H9 (cell line): ENCODE data around the gene LMCD1. TPM values are rescaled to one million over a fixed set of nuclear protein-coding genes. Genes with fewer than 3 reads are reported as not detected.

ENCODE experiments used
- DNase-seq: peaks from one replicate; pipeline ENCODE4 v3.0.0-alpha.2; 2017
- H2AFZ ChIP-seq: one replicate; pipeline ENCODE4 v1.6.1; 2013; ENCODE audit warnings: mild to moderate bottlenecking, low read length, control low read depth, moderate library complexity
- H2AK5ac ChIP-seq: 2 replicates; pipeline ENCODE4 v1.6.1; 2013; ENCODE audit warnings: low read length, control low read depth, mixed read lengths; ENCODE audit not compliant: insufficient read length
- H2BK120ac ChIP-seq: one replicate; pipeline ENCODE4 v1.6.1; 2013; ENCODE audit warnings: low read depth, mild to moderate bottlenecking, low read length, control low read depth, inconsistent platforms; ENCODE audit not compliant: poor library complexity, severe bottlenecking
- H2BK12ac ChIP-seq: 2 replicates; pipeline ENCODE4 v1.6.1; 2013; ENCODE audit warnings: low read length, control low read depth, mixed read lengths, low read depth; ENCODE audit not compliant: insufficient read length
- H2BK15ac ChIP-seq: 2 replicates; pipeline ENCODE4 v1.6.1; 2013; ENCODE audit warnings: low read depth, low read length, control low read depth
- H2BK20ac ChIP-seq: one replicate; pipeline ENCODE4 v1.6.1; 2013; ENCODE audit warnings: low read depth, mild to moderate bottlenecking, low read length, control low read depth, inconsistent platforms; ENCODE audit not compliant: poor library complexity, severe bottlenecking
- H2BK5ac ChIP-seq: 2 replicates; pipeline ENCODE4 v1.6.1; 2013; ENCODE audit warnings: low read length, control low read depth, mixed read lengths; ENCODE audit not compliant: insufficient read length
- H3K14ac ChIP-seq: 2 replicates; pipeline ENCODE4 v1.6.1; 2013; ENCODE audit warnings: low read length, control low read depth; ENCODE audit not compliant: insufficient read depth
- H3K18ac ChIP-seq: 2 replicates; pipeline ENCODE4 v1.6.1; 2013; ENCODE audit warnings: low read depth, mild to moderate bottlenecking, mixed read lengths, low read length, control low read depth; ENCODE audit not compliant: insufficient read length
- H3K23ac ChIP-seq: 2 replicates; pipeline ENCODE4 v1.6.1; 2013; ENCODE audit warnings: low read length, control low read depth, mixed read lengths, low read depth; ENCODE audit not compliant: insufficient read length
- H3K23me2 ChIP-seq: 2 replicates; pipeline ENCODE4 v1.6.1; 2013; ENCODE audit warnings: low read depth, mild to moderate bottlenecking, mixed read lengths, low read length, control low read depth; ENCODE audit not compliant: insufficient read length, poor library complexity, severe bottlenecking
- H3K27ac ChIP-seq: 2 replicates; pipeline ENCODE4 v1.5.1; 2013; ENCODE audit warnings: low read length, control low read depth, mixed read lengths, low read depth; ENCODE audit not compliant: insufficient read length
- H3K27me3 ChIP-seq: 2 replicates; pipeline ENCODE4 v1.6.1; 2013; ENCODE audit warnings: low read length, control low read depth, inconsistent platforms; ENCODE audit not compliant: insufficient read depth
- H3K4ac ChIP-seq: 2 replicates; pipeline ENCODE4 v1.6.1; 2013; ENCODE audit warnings: low read depth, mild to moderate bottlenecking, control low read depth, inconsistent platforms, low read length, moderate library complexity
- H3K4me1 ChIP-seq: 2 replicates; pipeline ENCODE4 v1.6.1; 2013; ENCODE audit warnings: low read length, control low read depth, inconsistent platforms; ENCODE audit not compliant: insufficient read depth
- H3K4me2 ChIP-seq: 2 replicates; pipeline ENCODE4 v1.6.1; 2013; ENCODE audit warnings: low read length, control low read depth, mixed read lengths; ENCODE audit not compliant: insufficient read length, insufficient read depth
- H3K56ac ChIP-seq: 2 replicates; pipeline ENCODE4 v1.6.1; 2013; ENCODE audit warnings: low read depth, mild to moderate bottlenecking, mixed read lengths, low read length, control low read depth; ENCODE audit not compliant: insufficient read length
- H3K79me1 ChIP-seq: 2 replicates; pipeline ENCODE4 v1.6.1; 2013; ENCODE audit warnings: low read depth, mild to moderate bottlenecking, moderate library complexity, low read length, control low read depth, inconsistent platforms; ENCODE audit not compliant: insufficient read depth, poor library complexity, severe bottlenecking
- H3K79me2 ChIP-seq: 2 replicates; pipeline ENCODE4 v1.6.1; 2013; ENCODE audit warnings: low read length, control low read depth, inconsistent platforms; ENCODE audit not compliant: insufficient read depth
- H3K9ac ChIP-seq: 2 replicates; pipeline ENCODE4 v1.6.1; 2013; ENCODE audit warnings: low read length, control low read depth, mixed read lengths; ENCODE audit not compliant: insufficient read length; ENCODE audit errors: extremely low read depth
- H3K9me3 ChIP-seq: one replicate; pipeline ENCODE4 v1.6.1; 2013; ENCODE audit warnings: low read depth, low read length, inconsistent platforms; ENCODE audit not compliant: control insufficient read depth
- H3T11ph ChIP-seq: one replicate; pipeline ENCODE4 v1.6.1; 2013; ENCODE audit warnings: mild to moderate bottlenecking, low read length, control low read depth, inconsistent platforms
- H4K20me1 ChIP-seq: one replicate; pipeline ENCODE4 v1.6.1; 2013; ENCODE audit not compliant: control insufficient read depth, insufficient read length, insufficient read depth
- H4K5ac ChIP-seq: 2 replicates; pipeline ENCODE4 v1.6.1; 2013; ENCODE audit warnings: low read depth, mild to moderate bottlenecking, mixed read lengths, low read length, control low read depth; ENCODE audit not compliant: insufficient read length
- H4K8ac ChIP-seq: replicated peaks from 2 replicates; pipeline ENCODE4 v1.6.1; 2013; ENCODE audit warnings: low read length, control low read depth, mixed read lengths, low read depth; ENCODE audit not compliant: insufficient read length
- H4K91ac ChIP-seq: 2 replicates; pipeline ENCODE4 v1.6.1; 2013; ENCODE audit warnings: low read depth, mild to moderate bottlenecking, moderate library complexity, mixed read lengths, low read length, control low read depth; ENCODE audit not compliant: insufficient read length
- H3K27ac Mint-ChIP-seq, 3 experiments: 2 replicates in 2 of 3; 3 replicates in 1 of 3; pipeline ENCODE4 v1.8.0; 2020 to 2021; ENCODE audit warnings: mixed read lengths in 3 of 3, mild to moderate bottlenecking in 1 of 3, moderate library complexity in 1 of 3
- H3K27me3 Mint-ChIP-seq: 2 replicates; pipeline ENCODE4 v1.8.0; 2021; ENCODE audit warnings: low read depth, mild to moderate bottlenecking, moderate library complexity, mixed read lengths
- H3K36me3 Mint-ChIP-seq, 3 experiments: 2 replicates in 2 of 3; 3 replicates in 1 of 3; pipeline ENCODE4 v1.8.0; 2020 to 2021; ENCODE audit warnings: low read depth in 3 of 3, mixed read lengths in 3 of 3; ENCODE audit not compliant: insufficient read depth in 1 of 3
- H3K4me1 Mint-ChIP-seq, 2 experiments: 2 replicates each; pipeline ENCODE4 v1.8.0; 2020; ENCODE audit warnings: mixed read lengths in 2 of 2
- H3K4me3 Mint-ChIP-seq, 2 experiments: 2 replicates in 1 of 2; 3 replicates in 1 of 2; pipeline ENCODE4 v1.8.0; 2020 to 2021; ENCODE audit warnings: mild to moderate bottlenecking in 2 of 2, mixed read lengths in 2 of 2, moderate library complexity in 1 of 2
- H3K9me3 Mint-ChIP-seq, 2 experiments: 2 replicates in 1 of 2; 3 replicates in 1 of 2; pipeline ENCODE4 v1.8.0; 2020; ENCODE audit warnings: mild to moderate bottlenecking in 2 of 2, mixed read lengths in 2 of 2, moderate library complexity in 1 of 2
- CTCF ChIP-seq: fragments of 200-600 bp; sonication (generic); conservative IDR thresholded peaks from 3 replicates; pipeline ENCODE4 v1.8.0; 2021; ENCODE audit warnings: antibody characterized with exemption, mild to moderate bottlenecking
- WGBS: extraction: QIAGEN DNeasy Blood & Tissue Kit; methylation state at CpG from one replicate; pipeline ENCODE4 v1.1.7; 2013; ENCODE audit warnings: missing lambda C conversion rate, low lambda C conversion rate, mixed read lengths; ENCODE audit not compliant: insufficient read length; ENCODE audit errors: extremely low coverage; 5-methylcytosine and 5-hydroxymethylcytosine counted together
- total RNA-seq: library from RNA; stranded (reverse); gene quantifications from 2 replicates; pipeline ENCODE4 v1.2.1, GENCODE V29; 2021

LMCD1 gene
- total RNA-seq, 1 experiment from 2014 or later = 19.2 TPM

DNA sequence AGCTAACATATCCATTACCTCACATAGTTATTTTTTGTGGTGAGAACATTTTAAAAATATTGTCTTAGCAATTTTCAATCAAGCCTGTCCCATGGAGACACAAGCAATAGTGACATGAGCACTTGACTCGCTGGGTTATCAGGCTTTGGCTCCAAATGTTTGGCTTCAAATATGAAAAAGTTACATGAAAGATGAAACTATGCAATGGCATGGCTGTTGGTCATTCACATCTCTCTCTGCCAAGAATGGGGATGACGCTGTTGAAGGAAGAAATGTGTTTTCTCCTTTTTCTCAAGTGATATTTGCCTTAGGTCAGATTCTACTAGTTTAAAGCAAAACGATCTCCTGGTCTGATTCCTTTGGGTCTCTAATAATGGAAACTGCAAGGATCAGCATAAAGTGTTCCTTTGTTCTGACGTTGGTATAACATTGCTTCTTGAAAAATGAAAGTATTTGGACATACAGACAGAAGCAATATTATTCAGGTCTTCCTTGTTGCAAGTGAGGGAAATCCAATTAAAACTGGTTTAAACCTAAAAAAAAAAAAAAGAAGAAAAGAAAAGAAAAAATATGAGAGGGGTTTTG, 71.8 kb downstream of the LMCD1 start:
- Histone ChIP-seq H3K56ac (no peak overlapping the region), H2BK12ac (no peak overlapping the region), H2AFZ (no peak overlapping the region), H3K79me2 (no peaks in the 10 kb centered on the region), H3K4me1 (no peaks in the 10 kb centered on the region), H2AK5ac (no peak overlapping the region), H2BK15ac (no peak overlapping the region), H3K4ac (no peak overlapping the region), H4K5ac (no peak overlapping the region), H3K27ac (no peak overlapping the region), H3K79me1 (no peaks in the 10 kb centered on the region), H3K9ac (no peak overlapping the region), H4K20me1 (no peaks in the 10 kb centered on the region), H4K8ac (no peak overlapping the region), H3K9me3 (no peaks in the 10 kb centered on the region), H3K14ac (no peak overlapping the region), H3T11ph (no peak overlapping the region), H4K91ac (no peak overlapping the region), H3K18ac (no peak overlapping the region), H3K4me2 (no peak overlapping the region), H3K23me2 (no peaks in the 10 kb centered on the region), H2BK5ac (no peak overlapping the region), H2BK120ac (no peak overlapping the region), H3K23ac (no peak overlapping the region), H3K27me3 (no peaks in the 10 kb centered on the region), H2BK20ac (no peak overlapping the region)
- H3K27me3 Mint-ChIP-seq = no peaks in the 10 kb centered on the region
- WGBS = no CpG with 5 or more reads among the region's 4 CpGs
- H3K27ac Mint-ChIP-seq = no peak overlapping the region
- H3K9me3 Mint-ChIP-seq = no peaks in the 10 kb centered on the region
- DNase-seq = no peak
- no peak overlapping the region for H3K4me3 Mint-ChIP-seq
- TF ChIP-seq CTCF = no peak
- H3K4me1 Mint-ChIP-seq = 0 out of 4 replicates have a peak, but pooled peaks cover 0 to 4% of the 10 kb centered on the region in 2 experiments
- H3K36me3 Mint-ChIP-seq = peaks cover 3 to 22% (median 8%) of the 10 kb centered on the region in 3 experiments; a peak in 5 of 7 replicates
